SK-N-SH (cell line): ENCODE results near the gene LMBR1. TPM values are rescaled to one million over a fixed set of nuclear protein-coding genes. Genes with fewer than 3 reads are reported as not detected.
A peak's percentile ranks its signal among the peaks of the same experiment; 100 is the strongest.
"Not testable (repeated sequence)": the region's sequence is repeated elsewhere in the genome, so short reads cannot be mapped to it uniquely, and the experiment has no call there.

ENCODE experiments used
- CTCF ChIA-PET: fragments of 300-600, 350-600 bp; formaldehyde crosslinking; extraction: SDS; loops from one replicate; lab custom pipeline; 2021; lab: Yijun Ruan, JAX
- POLR2A ChIA-PET: fragments of 350-600 bp; sonication (Branson Sonifier 250); formaldehyde crosslinking; extraction: SDS; loops from one replicate; lab custom pipeline; 2020; ENCODE audit warnings: antibody characterized with exemption, inconsistent platforms; lab: Yijun Ruan, JAX
- DNase-seq: peaks from one replicate; pipeline ENCODE4 v3.0.0; 2012
- H2AFZ ChIP-seq: fragments of 200-600 bp; sonication (generic); 2 replicates; pipeline ENCODE4 v1.8.1; 2016; ENCODE audit warnings: antibody characterized with exemption, mild to moderate bottlenecking, low read depth
- H3F3A ChIP-seq: fragments of 200-600 bp; sonication (generic); replicated peaks from 2 replicates; pipeline ENCODE3; 2016; ENCODE audit warnings: antibody characterized with exemption, mild to moderate bottlenecking; ENCODE audit not compliant: insufficient read depth
- H3K27ac ChIP-seq, 2 experiments: fragments of 200-500 bp in 1 of 2; fragments of 200-600 bp in 1 of 2; sonication (Bioruptor generic) in 1 of 2; sonication (generic), shearing (Covaris generic) in 1 of 2; 2 replicates each; pipeline versions ENCODE4 v1.5.1 to v1.6.1; 2014 to 2016; ENCODE audit warnings: low read depth in 2 of 2, inconsistent platforms in 1 of 2, low read length in 1 of 2, mild to moderate bottlenecking in 1 of 2, mixed read lengths in 1 of 2
- H3K27me3 ChIP-seq: fragments of 200-600 bp; sonication (generic), shearing (Covaris generic); 2 replicates; pipeline ENCODE4 v1.6.1; 2016; ENCODE audit warnings: mixed run types; ENCODE audit not compliant: insufficient read depth
- H3K36me3 ChIP-seq, 2 experiments: fragments of 200-500 bp in 1 of 2; fragments of 200-600 bp in 1 of 2; sonication (Bioruptor generic) in 1 of 2; sonication (generic) in 1 of 2; replicated peaks in 1 of 2; 2 replicates each; pipeline versions ENCODE3 to v1.5.1; 2014 to 2016; ENCODE audit warnings: low read length in 1 of 2, mild to moderate bottlenecking in 1 of 2; ENCODE audit not compliant: insufficient read depth in 2 of 2, control insufficient read depth in 1 of 2
- H3K4me1 ChIP-seq, 2 experiments: fragments of 200-500 bp in 1 of 2; fragments of 200-600 bp in 1 of 2; sonication (Bioruptor generic) in 1 of 2; sonication (generic), shearing (Covaris generic) in 1 of 2; 2 replicates each; pipeline versions ENCODE4 v1.5.1 to v1.6.1; 2014 to 2016; ENCODE audit warnings: low read depth in 1 of 2, low read length in 1 of 2, mixed run types in 1 of 2; ENCODE audit not compliant: insufficient read depth in 2 of 2, control insufficient read depth in 1 of 2
- H3K4me2 ChIP-seq: fragments of 200-600 bp; sonication (generic), shearing (Covaris generic); 2 replicates; pipeline ENCODE4 v1.6.1; 2017; ENCODE audit warnings: mixed run types
- H3K4me3 ChIP-seq, 2 experiments: fragments of 200-500 bp in 1 of 2; fragments of 200-600 bp in 1 of 2; sonication (Bioruptor generic) in 1 of 2; sonication (generic), shearing (Covaris generic) in 1 of 2; 2 replicates each; pipeline versions ENCODE4 v1.5.1 to v1.8.1; 2014 to 2016; ENCODE audit warnings: low read depth in 2 of 2, inconsistent platforms in 1 of 2, low read length in 1 of 2, mild to moderate bottlenecking in 1 of 2, mixed read lengths in 1 of 2, moderate library complexity in 1 of 2
- H3K79me2 ChIP-seq: fragments of 200-600 bp; sonication (generic); 2 replicates; pipeline ENCODE4 v1.8.1; 2017; ENCODE audit warnings: mild to moderate bottlenecking; ENCODE audit not compliant: insufficient read depth
- H3K9ac ChIP-seq: fragments of 200-600 bp; sonication (generic); 2 replicates; pipeline ENCODE4 v1.6.1; 2017; ENCODE audit warnings: mixed run types
- H3K9me2 ChIP-seq: fragments of 200-600 bp; sonication (generic); 2 replicates; pipeline ENCODE4 v1.6.1; 2017; ENCODE audit warnings: mixed run types
- H3K9me3 ChIP-seq: fragments of 200-600 bp; sonication (generic); 2 replicates; pipeline ENCODE4 v1.6.1; 2017; ENCODE audit warnings: mixed run types, mild to moderate bottlenecking, moderate library complexity
- H4K20me1 ChIP-seq: fragments of 200-600 bp; sonication (generic); 2 replicates; pipeline ENCODE4 v1.6.1; 2017; ENCODE audit warnings: mild to moderate bottlenecking, mixed run types; ENCODE audit not compliant: insufficient read depth
- CTCF ChIP-seq: fragments of 200-600 bp; sonication (generic); IDR thresholded peaks from 2 replicates; pipeline ENCODE4 v1.6.1; 2017; ENCODE audit warnings: antibody characterized with exemption, mild to moderate bottlenecking, moderate library complexity
- ELF1 ChIP-seq: IDR thresholded peaks from 2 replicates; pipeline ENCODE4 v1.4.0; 2012
- FOSL2 ChIP-seq: IDR thresholded peaks from 2 replicates; pipeline ENCODE4 v1.4.0; 2012; ENCODE audit warnings: low read depth, mild to moderate bottlenecking, moderate library complexity, borderline replicate concordance
- FOXM1 ChIP-seq: IDR thresholded peaks from 2 replicates; pipeline ENCODE4 v1.4.0; 2012; ENCODE audit warnings: low read depth, mild to moderate bottlenecking
- GATA2 ChIP-seq: sonication (generic); formaldehyde crosslinking; IDR thresholded peaks from 2 replicates; pipeline ENCODE4 v1.5.0; 2020; ENCODE audit warnings: mild to moderate bottlenecking, missing genetic modification reagents
- JUND ChIP-seq: IDR thresholded peaks from 2 replicates; pipeline ENCODE4 v1.4.0; 2012
- MXI1 ChIP-seq: IDR thresholded peaks from 2 replicates; pipeline ENCODE4 v1.6.1; 2012; ENCODE audit warnings: mild to moderate bottlenecking, low read depth, low read length, improper control_type of control experiment
- NFIC ChIP-seq: IDR thresholded peaks from 2 replicates; pipeline ENCODE4 v1.4.0; 2012; ENCODE audit warnings: borderline replicate concordance
- NRF1 ChIP-seq: IDR thresholded peaks from 2 replicates; pipeline ENCODE4 v1.6.1; 2012; ENCODE audit warnings: low read depth, mild to moderate bottlenecking, low read length
- POLR2AphosphoS5 ChIP-seq: IDR thresholded peaks from 2 replicates; pipeline ENCODE4 v1.6.1; 2012; ENCODE audit warnings: low read depth, low read length
- RAD21 ChIP-seq: IDR thresholded peaks from 2 replicates; pipeline ENCODE4 v1.6.1; 2012; ENCODE audit warnings: mild to moderate bottlenecking, low read length
- RFX5 ChIP-seq: IDR thresholded peaks from 2 replicates; pipeline ENCODE4 v1.6.1; 2012; ENCODE audit warnings: mild to moderate bottlenecking, improper control_type of control experiment, low read length
- RXRA ChIP-seq: IDR thresholded peaks from 2 replicates; pipeline ENCODE4 v1.4.0; 2012; ENCODE audit warnings: low read depth, mild to moderate bottlenecking, borderline replicate concordance
- SMC3 ChIP-seq: IDR thresholded peaks from 2 replicates; pipeline ENCODE4 v1.6.1; 2012; ENCODE audit warnings: low read depth, low read length, improper control_type of control experiment
- TAF1 ChIP-seq: IDR thresholded peaks from 2 replicates; pipeline ENCODE4 v1.6.1; 2012; ENCODE audit warnings: low read depth, mild to moderate bottlenecking, low read length, moderate library complexity, borderline replicate concordance
- TCF12 ChIP-seq: IDR thresholded peaks from 2 replicates; pipeline ENCODE4 v1.4.0; 2012
- TEAD4 ChIP-seq: IDR thresholded peaks from 2 replicates; pipeline ENCODE4 v1.4.0; 2012; ENCODE audit warnings: mild to moderate bottlenecking, borderline replicate concordance; ENCODE audit not compliant: insufficient read depth
- YY1 ChIP-seq: IDR thresholded peaks from 2 replicates; pipeline ENCODE4 v1.4.0; 2012; ENCODE audit warnings: low read depth, mild to moderate bottlenecking
- ZBTB33 ChIP-seq: IDR thresholded peaks from 2 replicates; pipeline ENCODE4 v1.4.0; 2012; ENCODE audit warnings: low read depth, borderline replicate concordance
- WGBS: methylation state at CpG from one replicate; pipeline ENCODE4 v1.1.6; 2017; ENCODE audit warnings: low lambda C conversion rate; 5-methylcytosine and 5-hydroxymethylcytosine counted together
- polyA plus RNA-seq, 3 experiments: library from polyadenylated mRNA; depleted of rRNA; stranded (reverse); fragments of >200 nt; gene quantifications; 2 replicates each; pipeline ENCODE4 v1.2.3, GENCODE V29; 2012
- TF ChIP-seq, protein P1 (sequence below): IDR thresholded peaks from 2 replicates; pipeline ENCODE4 v1.4.0; 2012; ENCODE audit warnings: low read depth

The LMBR1 gene
- polyA plus RNA-seq, 1 of the 3 experiments (the other 2 are of a cell fraction), result 24.6 TPM

DNA sequence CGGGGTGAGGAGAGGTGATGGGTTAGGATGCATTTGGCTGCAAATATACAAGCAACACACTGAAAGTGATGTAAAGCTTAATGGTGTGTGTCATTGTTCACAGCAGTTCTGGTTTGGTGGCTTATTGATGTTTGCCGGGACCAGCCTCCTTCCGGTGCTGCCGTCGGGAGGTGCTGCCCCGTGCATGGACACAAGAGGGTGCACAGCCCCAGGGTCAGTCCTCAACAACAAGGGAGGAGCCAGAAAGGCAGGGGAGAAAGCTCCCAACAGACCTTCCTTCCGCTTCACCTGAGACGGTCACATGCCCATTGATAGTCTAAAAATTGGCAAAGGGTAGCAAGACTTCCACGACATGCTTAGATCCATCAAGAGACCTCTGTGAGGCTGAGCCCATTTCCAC lies 242.9 kb downstream of the LMBR1 start:
- H3K79me2 ChIP-seq, result no peaks in the 10 kb centered on the region
- CTCF ChIA-PET, result interaction anchor here (0.9 to 1.6 kb wide), 7 partner anchors 15 to 167 kb away, joined by 3 to 4 read pairs (median 3); no protein-coding TSS in a partner anchor
- no peaks in the 10 kb centered on the region for H4K20me1 ChIP-seq
- POLR2A ChIA-PET, result no interaction called here
- TF ChIP-seq RAD21 (peak; percentile 43), TEAD4 (no peak), ELF1 (no peak), SMC3 (peak; percentile 22; the same call in 1 of the 2 replicates), CTCF (peak; percentile 42)
- H3K27me3 ChIP-seq, result no peaks in the 10 kb centered on the region
- H3K27ac ChIP-seq, result no peak overlapping the region
- no peaks in the 10 kb centered on the region for H3F3A ChIP-seq
- no peaks in the 10 kb centered on the region for H3K9me3 ChIP-seq
- DNase-seq, result peak; percentile 56
- no peak overlapping the region for H3K9ac ChIP-seq
- 85% methylated on average over 9 of the region's 9 CpGs for WGBS
- H3K9me2 ChIP-seq, result no peaks in the 10 kb centered on the region
- H2AFZ ChIP-seq, result no peak overlapping the region
- H3K4me1 ChIP-seq, result no peaks in the 10 kb centered on the region
- no peak overlapping the region for H3K4me3 ChIP-seq
- no peaks in the 10 kb centered on the region for H3K36me3 ChIP-seq
- H3K4me2 ChIP-seq, result no peak overlapping the region

GRCh38 chr7:156647330-156647729 lies 245.7 kb downstream of the LMBR1 start:
- H3K9me2 ChIP-seq, CTCF ChIA-PET, H4K20me1 ChIP-seq, H3K79me2 ChIP-seq, H2AFZ ChIP-seq, H3K27me3 ChIP-seq, H3K9ac ChIP-seq, H3K4me1 ChIP-seq, H3K9me3 ChIP-seq, H3K4me3 ChIP-seq, H3K4me2 ChIP-seq, H3F3A ChIP-seq, POLR2A ChIA-PET, DNase-seq, H3K27ac ChIP-seq, H3K36me3 ChIP-seq: not testable (repeated sequence)
- 83% methylated on average over 5 of the region's 5 CpGs for WGBS

DNA sequence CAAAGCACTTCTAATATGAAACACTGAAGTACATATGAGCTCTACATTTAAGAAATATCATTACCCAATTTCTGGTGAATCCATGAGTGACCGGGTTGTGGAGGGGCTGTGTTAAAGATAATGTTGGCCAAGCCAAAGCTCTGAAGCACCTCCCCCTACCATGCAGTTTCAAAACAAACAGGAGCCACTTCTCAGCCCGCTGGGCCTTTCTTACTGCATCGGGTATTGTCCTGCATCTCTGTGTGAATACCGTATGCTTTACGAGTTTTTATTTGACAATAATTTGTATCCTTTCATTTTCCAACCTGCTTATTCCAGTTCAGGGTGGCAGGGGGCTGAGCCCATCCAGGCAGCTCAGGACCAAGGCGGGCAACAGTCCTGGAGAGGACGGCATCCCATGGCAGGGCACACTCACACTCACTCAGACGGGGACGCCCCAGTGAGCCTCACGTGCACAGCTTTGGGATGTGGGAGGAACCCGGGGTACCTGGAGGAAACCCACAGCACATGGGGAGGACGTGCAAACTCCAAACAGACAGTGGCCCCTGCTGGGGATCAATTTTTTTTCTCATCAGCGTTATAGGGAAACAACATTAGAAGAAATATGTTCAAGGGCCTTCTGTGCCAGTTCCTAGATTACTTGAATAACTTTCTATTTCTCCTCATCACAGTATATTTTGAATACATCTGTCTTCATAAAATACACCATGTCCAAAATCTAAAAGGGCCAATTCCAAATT lies 250.5 kb downstream of the LMBR1 start:
- Histone ChIP-seq H4K20me1 (no peaks in the 10 kb centered on the region), H3K9me3 (no peaks in the 10 kb centered on the region), H3F3A (no peaks in the 10 kb centered on the region), H3K36me3 (no peaks in the 10 kb centered on the region), H3K27ac (no peak overlapping the region), H3K9ac (no peak overlapping the region), H3K4me3 (no peak overlapping the region), H3K9me2 (no peaks in the 10 kb centered on the region), H2AFZ (no peak overlapping the region), H3K27me3 (no peaks in the 10 kb centered on the region), H3K79me2 (no peaks in the 10 kb centered on the region), H3K4me2 (no peak overlapping the region), H3K4me1 (peaks cover 9 to 19% of the 10 kb centered on the region in 2 experiments; a peak in 3 of 4 replicates)
- ChIA-PET POLR2A (no interaction called here), CTCF (interaction anchor here (1.0 to 2.4 kb wide), 5 partner anchors 10 to 174 kb away, joined by 3 to 8 read pairs (median 3); no protein-coding TSS in a partner anchor)
- no peak for DNase-seq
- 94% methylated on average over 13 of the region's 13 CpGs for WGBS
- TF ChIP-seq NFIC, result no peak
- TF ChIP-seq RXRA, result no peak
- no peak for TF ChIP-seq ZBTB33
- TF ChIP-seq FOXM1, result no peak
- TF ChIP-seq TAF1, result no peak
- no peak for TF ChIP-seq MXI1
- no peak for TF ChIP-seq SMC3
- no peak for TF ChIP-seq YY1
- no peak for TF ChIP-seq JUND
- TF ChIP-seq, protein P1, sequence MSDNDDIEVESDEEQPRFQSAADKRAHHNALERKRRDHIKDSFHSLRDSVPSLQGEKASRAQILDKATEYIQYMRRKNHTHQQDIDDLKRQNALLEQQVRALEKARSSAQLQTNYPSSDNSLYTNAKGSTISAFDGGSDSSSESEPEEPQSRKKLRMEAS, result no peak
- TF ChIP-seq RFX5, result no peak
- TF ChIP-seq TEAD4, result no peak
- TF ChIP-seq TCF12, result no peak
- TF ChIP-seq ELF1, result no peak
- no peak for TF ChIP-seq FOSL2
- TF ChIP-seq GATA2, result no peak
- TF ChIP-seq NRF1, result no peak
- TF ChIP-seq POLR2AphosphoS5, result no peak
